BLaER1 treated with 17β-estradiol and CSF1 and Interleukin-3, amounts not matched to agents 10 nM and 100 nM (cell line): ENCODE data around the gene FRMD5.

Experiments used
- H3K27ac ChIP-seq, 11 experiments: shearing (Covaris generic); formaldehyde crosslinking; 2 replicates each; pipeline ENCODE4 v1.8.1; 2022
- H3K27me3 ChIP-seq, 11 experiments: shearing (Covaris generic); formaldehyde crosslinking; 2 replicates each; pipeline ENCODE4 v1.8.1; 2022
- H3K36me3 ChIP-seq, 11 experiments: shearing (Covaris generic); formaldehyde crosslinking; 2 replicates each; pipeline ENCODE4 v1.8.1; 2022
- H3K4me1 ChIP-seq, 10 experiments: shearing (Covaris generic); formaldehyde crosslinking; 2 replicates each; pipeline ENCODE4 v1.8.1; 2022
- H3K4me2 ChIP-seq, 11 experiments: shearing (Covaris generic); formaldehyde crosslinking; 2 replicates each; pipeline ENCODE4 v1.8.1; 2022
- H3K4me3 ChIP-seq, 10 experiments: shearing (Covaris generic); formaldehyde crosslinking; 2 replicates each; pipeline ENCODE4 v1.8.1; 2022
- H3K9ac ChIP-seq, 11 experiments: shearing (Covaris generic); formaldehyde crosslinking; 2 replicates each; pipeline ENCODE4 v1.8.1; 2022
- H3K9me3 ChIP-seq, 11 experiments: shearing (Covaris generic); formaldehyde crosslinking; replicated peaks in 1 of 11; 2 replicates each; pipeline ENCODE4 v1.8.1; 2022
- H4K20me1 ChIP-seq, 11 experiments: shearing (Covaris generic); formaldehyde crosslinking; 2 replicates each; pipeline ENCODE4 v1.8.1; 2022
- Cebpa-rat ChIP-seq, 11 experiments: shearing (Covaris generic); IDR thresholded peaks; 2 replicates each; pipeline ENCODE4 v1.8.1; 2022

The FRMD5 gene

GRCh38 chr15:43911235-43911781, 283.8 kb downstream of the FRMD5 start:
- Histone ChIP-seq H3K27ac (no peak overlapping the region), H3K4me3 (no peak overlapping the region), H3K27me3 (no peaks in the 10 kb centered on the region), H3K36me3 (no peaks in the 10 kb centered on the region), H3K9ac (no peak overlapping the region), H3K4me1 (no peaks in the 10 kb centered on the region), H3K9me3 (no peaks in the 10 kb centered on the region), H3K4me2 (no peak overlapping the region), H4K20me1 (no peaks in the 10 kb centered on the region)
- TF ChIP-seq Cebpa-rat (IDR thresholded peaks at IDR 0.05) = no peak

GRCh38 chr15:43908516-43909050, 286.5 kb downstream of the FRMD5 start:
- H3K9me3 ChIP-seq = no peaks in the 10 kb centered on the region
- H3K27ac ChIP-seq = no peak overlapping the region
- H3K9ac ChIP-seq = no peak overlapping the region
- no peak for TF ChIP-seq Cebpa-rat (IDR thresholded peaks at IDR 0.05)
- H4K20me1 ChIP-seq = no peaks in the 10 kb centered on the region
- H3K4me1 ChIP-seq = no peaks in the 10 kb centered on the region
- no peak overlapping the region for H3K4me3 ChIP-seq
- H3K36me3 ChIP-seq = no peaks in the 10 kb centered on the region
- no peaks in the 10 kb centered on the region for H3K27me3 ChIP-seq
- no peak overlapping the region for H3K4me2 ChIP-seq

GRCh38 chr15:43905755-43906154, 289.3 kb downstream of the FRMD5 start:
- H3K27ac ChIP-seq = no peak overlapping the region

GRCh38 chr15:43903864-43904290, 291.2 kb downstream of the FRMD5 start:
- H3K4me2 ChIP-seq = no peak overlapping the region
- no peak overlapping the region for H3K4me3 ChIP-seq

More at GRCh38 chr15:43905755-43906154, 289.3 kb downstream of the FRMD5 start:
- no peaks in the 10 kb centered on the region for H3K27me3 ChIP-seq
- no peak overlapping the region for H3K9ac ChIP-seq
- no peaks in the 10 kb centered on the region for H3K4me1 ChIP-seq
- H4K20me1 ChIP-seq = no peaks in the 10 kb centered on the region; a peak in 1 of 22 replicates
- H3K4me3 ChIP-seq = no peak overlapping the region
- H3K4me2 ChIP-seq = no peak overlapping the region
- TF ChIP-seq Cebpa-rat (IDR thresholded peaks at IDR 0.05) = no peak
- no peaks in the 10 kb centered on the region for H3K36me3 ChIP-seq
- no peaks in the 10 kb centered on the region for H3K9me3 ChIP-seq

GRCh38 chr15:43901495-43901894, 293.6 kb downstream of the FRMD5 start:
- Histone ChIP-seq H3K27ac (no peak overlapping the region), H3K27me3 (no peaks in the 10 kb centered on the region), H3K4me3 (no peak overlapping the region), H3K9ac (no peak overlapping the region), H3K4me2 (no peak overlapping the region), H3K4me1 (no peaks in the 10 kb centered on the region), H4K20me1 (no peaks in the 10 kb centered on the region; a peak in 1 of 22 replicates), H3K36me3 (no peaks in the 10 kb centered on the region), H3K9me3 (no peaks in the 10 kb centered on the region)
- no peak for TF ChIP-seq Cebpa-rat (IDR thresholded peaks at IDR 0.05)

More at GRCh38 chr15:43903864-43904290, 291.2 kb downstream of the FRMD5 start:
- H3K36me3 ChIP-seq = no peaks in the 10 kb centered on the region
- no peak overlapping the region for H3K27ac ChIP-seq
- no peaks in the 10 kb centered on the region for H3K4me1 ChIP-seq
- H3K9me3 ChIP-seq = no peaks in the 10 kb centered on the region
- H3K9ac ChIP-seq = no peak overlapping the region
- H4K20me1 ChIP-seq = no peaks in the 10 kb centered on the region; a peak in 1 of 22 replicates
- no peak for TF ChIP-seq Cebpa-rat (IDR thresholded peaks at IDR 0.05)
- no peaks in the 10 kb centered on the region for H3K27me3 ChIP-seq

GRCh38 chr15:43900996-43901395, 294.1 kb downstream of the FRMD5 start:
- no peak for TF ChIP-seq Cebpa-rat (IDR thresholded peaks at IDR 0.05)
- Histone ChIP-seq H3K4me3 (no peak overlapping the region), H3K9me3 (no peaks in the 10 kb centered on the region), H3K9ac (no peak overlapping the region), H3K4me1 (no peaks in the 10 kb centered on the region), H3K36me3 (no peaks in the 10 kb centered on the region), H3K27ac (no peak overlapping the region), H4K20me1 (no peaks in the 10 kb centered on the region; a peak in 1 of 22 replicates), H3K4me2 (no peak overlapping the region), H3K27me3 (no peaks in the 10 kb centered on the region)

GRCh38 chr15:43899928-43900327, 295.1 kb downstream of the FRMD5 start:
- H3K4me1 ChIP-seq = no peaks in the 10 kb centered on the region
- no peak for TF ChIP-seq Cebpa-rat (IDR thresholded peaks at IDR 0.05)
- no peak overlapping the region for H3K9ac ChIP-seq
- no peaks in the 10 kb centered on the region for H3K36me3 ChIP-seq
- H3K4me2 ChIP-seq = no peak overlapping the region
- peak overlapping the region in 1 of 11 experiments; percentile 38; a peak in 1 of 22 replicates for H3K27ac ChIP-seq
- H4K20me1 ChIP-seq = no peaks in the 10 kb centered on the region; a peak in 1 of 22 replicates
- no peaks in the 10 kb centered on the region for H3K9me3 ChIP-seq
- no peak overlapping the region for H3K4me3 ChIP-seq
- no peaks in the 10 kb centered on the region for H3K27me3 ChIP-seq

GRCh38 chr15:43898891-43899290, 296.2 kb downstream of the FRMD5 start:
- Histone ChIP-seq H3K36me3 (no peaks in the 10 kb centered on the region), H3K27ac (0 out of 22 replicates have a peak overlapping the region, but pooled peaks of 1 of the 11 experiments have one; percentile 38), H3K9ac (no peak overlapping the region), H3K9me3 (no peaks in the 10 kb centered on the region), H3K4me3 (no peak overlapping the region), H3K27me3 (no peaks in the 10 kb centered on the region), H4K20me1 (no peaks in the 10 kb centered on the region; a peak in 1 of 22 replicates), H3K4me1 (no peaks in the 10 kb centered on the region), H3K4me2 (no peak overlapping the region)
- no peak for TF ChIP-seq Cebpa-rat (IDR thresholded peaks at IDR 0.05)

GRCh38 chr15:43896543-43896942, 298.5 kb downstream of the FRMD5 start:
- peaks cover 0 to 6% (median 0%) of the 10 kb centered on the region in 10 experiments; a peak in 2 of 20 replicates for H3K4me1 ChIP-seq
- H3K4me2 ChIP-seq = no peak overlapping the region
- H3K4me3 ChIP-seq = no peak overlapping the region
- peaks cover 0 to 10% (median 0%) of the 10 kb centered on the region in 11 experiments; a peak in 1 of 22 replicates for H3K36me3 ChIP-seq
- no peaks in the 10 kb centered on the region for H3K27me3 ChIP-seq
- TF ChIP-seq Cebpa-rat (IDR thresholded peaks at IDR 0.05) = no peak
- no peak overlapping the region for H3K9ac ChIP-seq
- H3K9me3 ChIP-seq = no peaks in the 10 kb centered on the region
- H4K20me1 ChIP-seq = no peaks in the 10 kb centered on the region; a peak in 1 of 22 replicates
- no peak overlapping the region for H3K27ac ChIP-seq

- H3K4me3 ChIP-seq = no peak overlapping the region
- H3K4me2 ChIP-seq = no peak overlapping the region
- no peak overlapping the region for H3K9ac ChIP-seq
- peaks cover 0 to 20% (median 0%) of the 10 kb centered on the region in 11 experiments; a peak in 3 of 22 replicates for H3K36me3 ChIP-seq
- no peak for TF ChIP-seq Cebpa-rat (IDR thresholded peaks at IDR 0.05)
- H3K4me1 ChIP-seq = peaks cover 0 to 6% (median 0%) of the 10 kb centered on the region in 10 experiments; a peak in 2 of 20 replicates
- H3K9me3 ChIP-seq = no peaks in the 10 kb centered on the region
- no peak overlapping the region for H3K27ac ChIP-seq
- H4K20me1 ChIP-seq = no peaks in the 10 kb centered on the region
- no peaks in the 10 kb centered on the region for H3K27me3 ChIP-seq
Measured at GRCh38 chr15:43895586-43895985, 299.5 kb downstream of the FRMD5 start.
